CMK (cell line): Measurements from ENCODE around the gene RPL7L1.
A peak's percentile ranks its signal among the peaks of the same experiment; 100 is the strongest.
"Not testable (repeated sequence)": the region's sequence is repeated elsewhere in the genome, so short reads cannot be mapped to it uniquely, and the experiment has no call there.

Experiments used
- DNase-seq: peaks from one replicate; pipeline ENCODE4 v3.0.0-alpha.2; 2010; ENCODE audit warnings: low read depth

The RPL7L1 gene

GRCh38 chr6:42891199-42891722, 11.8 kb downstream of the RPL7L1 start:
- DNase-seq, result no peak

DNA sequence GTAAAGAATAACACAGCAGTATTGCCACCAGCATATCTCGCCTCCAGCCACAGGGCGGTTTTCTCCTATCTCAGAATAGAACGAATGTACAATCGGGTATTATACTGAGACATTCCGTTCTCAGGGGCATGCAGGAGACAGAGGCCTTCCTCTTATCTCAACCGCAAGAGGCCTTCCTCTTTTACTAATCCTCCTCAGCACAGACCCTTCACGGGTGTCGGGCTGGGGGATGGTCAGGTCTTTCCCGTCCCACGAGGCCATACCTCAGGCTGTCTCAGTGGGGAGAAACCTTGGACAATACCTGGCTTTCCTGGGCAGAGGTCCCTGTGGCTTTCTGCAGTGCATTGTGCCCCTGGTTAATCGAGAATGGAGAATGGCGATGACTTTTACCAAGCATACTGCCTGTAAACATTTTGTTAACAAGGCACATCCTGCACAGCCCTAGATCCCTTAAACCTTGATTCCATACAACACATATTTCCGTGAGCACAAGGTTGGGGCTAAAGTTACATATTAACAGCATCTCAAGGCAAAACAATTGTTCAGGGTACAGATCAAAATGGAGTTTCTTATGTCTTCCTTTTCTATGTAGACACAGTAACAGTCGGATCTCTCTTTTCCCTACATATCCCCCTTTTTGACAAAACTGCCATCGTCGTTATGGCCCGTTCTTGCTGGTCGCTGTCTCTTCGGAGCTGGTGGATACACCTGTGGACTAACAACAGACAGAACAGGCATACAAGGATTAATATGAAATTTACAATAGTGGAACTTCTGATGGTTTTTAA, 14.8 kb downstream of the RPL7L1 start:
- not testable (repeated sequence) for DNase-seq

DNA sequence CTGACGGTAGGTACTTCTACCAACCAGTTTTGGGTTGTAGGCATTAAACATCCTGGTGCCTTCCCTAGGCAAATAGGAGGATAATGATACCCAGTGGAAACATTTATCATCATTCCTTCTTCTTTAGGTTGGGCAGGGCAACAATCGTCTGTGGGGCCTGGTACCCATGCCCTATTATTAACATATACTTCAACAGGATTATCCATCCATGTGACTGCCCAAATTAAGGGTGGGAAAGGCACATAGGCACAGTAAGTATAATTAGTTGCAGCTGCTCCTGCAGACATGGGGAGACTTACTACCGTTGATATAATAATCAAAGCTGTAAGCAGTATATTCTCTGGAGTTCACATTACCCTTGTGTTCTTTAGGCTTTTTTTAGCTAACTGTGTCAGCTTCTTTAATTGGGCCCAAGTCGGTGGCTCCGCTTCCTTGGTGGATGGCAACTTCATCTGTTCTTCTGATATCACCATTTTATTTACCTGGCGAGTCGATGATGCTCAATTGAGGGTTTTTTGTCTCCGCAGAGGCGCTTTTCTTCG, 16.8 kb downstream of the RPL7L1 start:
- DNase-seq, result no peak

- DNase-seq, result peak; percentile 43
Observed at GRCh38 chr6:42898891-42899361, 19.5 kb downstream of the RPL7L1 start.

- no peak for DNase-seq
Observed at GRCh38 chr6:42899871-42900270, 20.5 kb downstream of the RPL7L1 start.

- DNase-seq, result peak; percentile 68
Observed at GRCh38 chr6:42901538-42901957, 22.1 kb downstream of the RPL7L1 start.

- DNase-seq, result not testable (repeated sequence)
Observed at GRCh38 chr6:42902429-42903263, 23.2 kb downstream of the RPL7L1 start.

GRCh38 chr6:42904467-42904866, 25.1 kb downstream of the RPL7L1 start:
- no peak for DNase-seq

GRCh38 chr6:42907336-42907735, 27.9 kb downstream of the RPL7L1 start:
- DNase-seq, result no peak

GRCh38 chr6:42909835-42910234, 30.4 kb downstream of the RPL7L1 start:
- DNase-seq, result no peak

DNA sequence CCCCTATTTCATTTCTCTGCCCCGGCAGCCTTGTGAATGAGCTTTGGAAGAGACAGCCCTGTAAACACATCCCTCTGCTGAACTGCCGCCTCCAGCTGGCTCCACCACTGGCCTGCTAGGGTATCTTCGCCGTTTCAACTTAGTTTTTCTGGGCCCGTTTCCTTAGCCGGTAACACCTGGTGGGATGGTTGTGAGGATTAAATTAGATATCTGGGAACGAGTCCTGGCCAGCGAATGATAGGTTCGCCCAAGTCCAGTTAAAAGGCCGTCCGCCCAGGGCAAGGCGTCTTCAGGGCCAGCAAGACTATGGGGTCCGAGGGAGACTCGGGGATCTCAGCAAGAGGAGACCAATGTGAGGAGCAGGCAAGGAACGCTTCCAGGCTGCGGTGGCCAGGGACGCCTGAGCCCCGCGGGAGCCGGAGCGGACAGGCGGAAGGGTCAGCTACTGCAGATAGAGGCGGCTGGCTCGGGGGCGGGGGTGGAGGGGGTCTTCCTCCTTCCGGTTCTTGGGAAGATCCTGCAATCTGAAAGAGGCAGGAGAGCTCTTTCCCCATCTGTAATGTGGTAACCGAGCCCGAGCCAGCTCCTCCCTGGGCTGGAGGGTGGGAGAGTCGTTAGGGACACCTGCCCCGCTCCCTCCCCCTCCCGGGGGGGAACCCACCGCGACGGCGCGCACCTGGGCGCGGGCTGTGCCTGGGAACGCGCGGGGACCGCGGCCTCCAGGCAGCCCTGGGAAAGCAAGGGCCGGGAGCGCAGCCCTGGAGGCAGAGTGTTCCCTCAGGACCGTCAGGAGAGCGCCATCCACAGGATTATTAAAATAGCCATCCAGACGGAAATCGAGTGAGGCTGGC, 32.0 kb downstream of the RPL7L1 start:
- DNase-seq, result no peak

- no peak for DNase-seq
Observed at GRCh38 chr6:42914546-42914945, 35.1 kb downstream of the RPL7L1 start.

DNA sequence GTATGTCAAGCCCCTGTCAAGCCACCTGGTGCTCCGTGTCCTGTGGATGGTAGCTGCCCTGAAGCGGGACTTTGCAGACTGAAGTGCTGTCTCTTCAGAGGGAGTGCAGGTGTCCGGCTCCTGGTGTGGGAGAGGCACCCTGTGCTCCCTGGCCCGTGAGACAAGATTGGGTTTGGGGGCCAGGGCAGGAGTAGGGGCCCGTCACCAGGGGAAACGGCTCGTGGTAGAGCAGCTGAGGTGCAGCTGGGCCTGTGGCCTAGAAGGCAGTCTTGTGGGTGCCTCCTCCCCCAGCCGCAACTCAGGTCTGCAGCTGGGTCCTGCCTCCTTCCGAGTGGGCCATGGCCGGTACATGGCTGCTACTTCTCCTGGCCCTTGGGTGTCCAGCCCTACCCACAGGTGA, 36.3 kb downstream of the RPL7L1 start, which contains the start of gene PTCRA:
Gene PTCRA, plus strand, starts transcription at position 322 of the 400 bp plus-strand sequence. Its CDS starts 17 bp downstream, at position 339.
- no peak for DNase-seq

- DNase-seq, result no peak
Observed at GRCh38 chr6:42916288-42916687, 36.9 kb downstream of the RPL7L1 start.

DNA sequence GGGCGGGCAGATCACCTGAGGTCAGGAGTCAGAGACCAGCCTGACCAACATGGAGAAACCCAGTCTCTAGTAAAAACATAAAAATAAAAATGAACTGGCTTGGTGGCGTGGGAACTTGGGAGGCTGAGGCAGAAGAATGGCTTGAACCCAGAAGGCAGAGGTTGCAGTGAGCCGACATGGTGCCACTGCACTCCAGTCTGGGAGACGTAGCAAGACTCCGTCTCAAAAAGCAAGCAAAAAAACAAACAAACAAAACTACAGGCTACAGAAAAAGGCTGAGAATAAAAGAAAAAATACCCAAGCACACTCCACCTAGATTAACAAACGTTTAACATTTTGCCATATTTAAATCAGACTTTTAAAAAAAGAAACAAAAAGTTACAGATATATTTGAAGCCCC, 42.4 kb downstream of the RPL7L1 start:
- DNase-seq, result no peak

DNA sequence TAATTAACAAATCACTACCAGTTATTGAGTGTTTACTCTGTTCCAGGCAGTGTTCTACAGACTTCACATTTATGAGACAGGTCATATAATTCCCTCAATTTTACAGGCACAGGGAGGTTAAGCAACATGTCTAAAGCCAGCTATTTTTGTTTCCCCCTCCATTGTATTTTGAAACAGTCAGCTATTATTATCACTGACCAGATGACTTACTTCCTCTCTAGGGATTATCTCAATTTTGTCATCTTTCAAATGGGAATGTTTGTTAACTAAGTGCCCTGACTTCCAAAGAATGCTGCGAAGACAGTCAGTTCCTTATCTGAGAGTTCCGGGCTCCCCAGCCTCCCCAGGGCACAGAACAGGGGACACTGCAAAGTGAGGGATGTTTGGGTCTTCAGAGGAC, 44.2 kb downstream of the RPL7L1 start:
- no peak for DNase-seq

DNA sequence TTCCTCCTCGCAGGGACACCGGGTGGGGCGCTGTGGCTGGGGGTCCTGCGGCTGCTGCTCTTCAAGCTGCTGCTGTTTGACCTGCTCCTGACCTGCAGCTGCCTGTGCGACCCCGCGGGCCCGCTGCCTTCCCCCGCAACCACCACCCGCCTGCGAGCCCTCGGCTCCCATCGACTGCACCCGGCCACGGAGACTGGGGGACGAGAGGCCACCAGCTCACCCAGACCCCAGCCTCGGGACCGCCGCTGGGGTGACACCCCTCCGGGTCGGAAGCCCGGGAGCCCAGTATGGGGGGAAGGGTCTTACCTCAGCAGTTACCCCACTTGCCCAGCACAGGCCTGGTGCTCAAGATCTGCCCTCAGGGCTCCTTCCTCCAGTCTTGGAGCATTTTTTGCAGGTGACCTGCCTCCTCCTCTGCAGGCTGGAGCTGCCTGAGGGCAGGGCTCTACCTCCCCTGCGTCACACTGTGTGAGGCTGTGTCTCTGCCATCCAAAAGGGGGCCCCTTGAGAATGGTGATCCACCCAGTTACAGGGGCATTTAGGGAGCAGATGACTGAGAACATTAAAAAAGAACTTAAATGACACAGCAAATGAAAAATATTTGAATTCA, 45.9 kb downstream of the RPL7L1 start:
- DNase-seq, result no peak

DNA sequence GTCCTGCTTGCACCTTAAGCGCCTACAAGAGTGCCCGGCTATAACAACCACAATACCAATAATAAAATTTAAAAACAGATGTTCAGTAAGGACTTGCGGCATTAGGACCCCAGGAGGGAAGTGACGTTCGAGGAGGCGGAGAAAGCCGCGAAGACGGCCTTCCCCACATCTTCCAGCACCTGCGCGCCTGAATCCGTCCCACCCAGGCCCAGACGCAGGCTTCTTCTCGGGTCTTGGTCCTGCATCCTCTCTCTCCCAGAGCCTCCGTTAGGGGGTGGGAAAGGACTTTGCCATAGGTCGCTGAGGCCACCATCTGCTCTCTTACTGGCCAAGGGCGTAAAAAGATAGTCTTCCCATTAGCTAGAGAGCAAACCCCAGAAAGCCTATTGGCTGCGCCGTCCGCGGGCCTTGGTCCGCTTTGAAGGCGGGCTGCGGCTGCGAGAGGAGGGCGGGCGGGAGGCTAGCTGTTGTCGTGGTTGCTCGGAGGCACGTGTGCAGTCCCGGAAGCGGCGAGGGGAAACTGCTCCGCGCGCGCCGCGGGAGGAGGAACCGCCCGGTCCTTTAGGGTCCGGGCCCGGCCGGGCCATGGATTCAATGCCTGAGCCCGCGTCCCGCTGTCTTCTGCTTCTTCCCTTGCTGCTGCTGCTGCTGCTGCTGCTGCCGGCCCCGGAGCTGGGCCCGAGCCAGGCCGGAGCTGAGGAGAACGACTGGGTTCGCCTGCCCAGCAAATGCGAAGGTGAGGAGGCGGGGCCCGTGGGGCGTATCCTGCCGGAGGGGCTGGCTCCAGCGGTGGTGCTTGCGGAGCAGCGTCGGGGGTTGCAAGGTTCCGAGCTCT, 49.8 kb downstream of the RPL7L1 start, which contains the start of gene CNPY3:
Gene CNPY3, plus strand, starts transcription at position 495 of the 835 bp plus-strand sequence. Its CDS starts 91 bp downstream, at position 586.
- DNase-seq, result peak; percentile 96

DNA sequence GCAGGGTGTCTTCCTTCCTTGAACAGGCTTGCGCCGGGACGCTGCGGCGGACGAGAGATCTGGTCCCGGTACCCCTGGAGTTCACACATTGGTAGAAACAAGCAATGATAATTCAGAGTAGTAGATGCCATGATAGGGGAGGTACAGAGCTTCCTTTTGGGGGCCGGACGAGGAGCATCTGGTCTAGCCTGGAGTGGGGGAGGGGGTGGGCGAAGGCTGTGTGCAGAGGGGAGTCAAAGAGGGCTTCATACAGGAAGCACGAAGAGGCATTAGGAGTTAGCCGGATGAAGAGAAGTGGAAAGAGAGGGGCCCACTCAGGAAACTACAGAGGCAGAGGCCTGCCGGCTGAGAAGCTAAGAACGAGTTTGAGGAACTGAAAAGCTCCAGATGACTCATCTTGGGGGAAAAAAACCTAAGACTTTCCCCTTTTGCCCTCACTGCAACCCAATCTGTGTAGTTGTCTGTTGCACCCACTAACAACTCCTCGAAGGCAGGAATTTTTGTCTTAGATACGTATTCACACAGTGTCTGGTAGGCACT, 50.5 kb downstream of the RPL7L1 start:
- DNase-seq, result peak; percentile 88

- DNase-seq, result no peak
Observed at GRCh38 chr6:42932412-42932811, 53.0 kb downstream of the RPL7L1 start.
